PFSK-1 (cell line): ENCODE measurements around the gene IL18R1.

Experiments used
- FOXP2 ChIP-seq: optimal IDR thresholded peaks from 2 replicates; pipeline ENCODE3; 2011; ENCODE audit warnings: borderline replicate concordance, control low read depth, inconsistent platforms; ENCODE audit not compliant: insufficient read depth; ENCODE audit errors: extremely low read length, extremely low read depth
- POLR2AphosphoS5 ChIP-seq: IDR thresholded peaks from 2 replicates; pipeline ENCODE4 v1.6.1; 2012; ENCODE audit warnings: low read depth, mild to moderate bottlenecking, control low read depth, low read length, moderate library complexity
- REST ChIP-seq, 2 experiments: IDR thresholded peaks; 2 replicates each; pipeline versions ENCODE4 v1.6.1 to v1.8.0; 2011 to 2012; ENCODE audit warnings: low read depth in 2 of 2, low read length in 2 of 2, control low read depth in 1 of 2, inconsistent platforms in 1 of 2, mild to moderate bottlenecking in 1 of 2, moderate library complexity in 1 of 2; ENCODE audit not compliant: insufficient read depth in 1 of 2
- SIN3A ChIP-seq: IDR thresholded peaks from 2 replicates; pipeline ENCODE4 v1.6.1; 2012; ENCODE audit warnings: mild to moderate bottlenecking, low read length, moderate library complexity, borderline replicate concordance; ENCODE audit not compliant: insufficient read depth
- TAF1 ChIP-seq: IDR thresholded peaks from 2 replicates; pipeline ENCODE4 v1.6.1; 2012; ENCODE audit warnings: low read length, control low read depth, borderline replicate concordance; ENCODE audit not compliant: insufficient read depth

IL18R1 gene

GRCh38 chr2:102423368-102423767, 67.8 kb downstream of the IL18R1 start:
- TF ChIP-seq POLR2AphosphoS5 (no peak), TAF1 (no peak), SIN3A (no peak), FOXP2 (no peak), REST (IDR thresholded peaks at IDR 0.05; ENCODE audit: insufficient read depth in 1 of 2, low read depth in 2 of 2, low read length in 2 of 2) (no peak)

DNA sequence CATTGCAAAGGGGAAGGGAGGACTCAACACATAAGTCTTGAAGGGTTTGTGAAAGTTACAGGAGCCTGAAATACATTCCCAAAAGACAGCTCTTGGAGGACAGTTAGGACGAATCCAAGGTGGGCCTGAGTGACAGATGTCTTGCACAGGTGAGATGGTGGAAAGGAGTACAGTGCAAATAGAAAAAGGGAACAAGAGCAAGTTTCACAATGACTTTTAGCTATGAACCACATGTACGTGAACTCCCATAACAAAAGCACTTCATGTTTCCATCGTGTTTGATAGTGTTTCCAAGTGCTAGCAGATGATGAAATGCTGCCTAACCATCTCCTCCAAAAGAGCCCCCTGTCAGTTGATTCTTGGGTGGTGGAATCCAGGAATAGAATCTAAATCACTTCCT, 69.2 kb downstream of the IL18R1 start:
- TF ChIP-seq POLR2AphosphoS5 (no peak), SIN3A (no peak), TAF1 (no peak), REST (IDR thresholded peaks at IDR 0.05; ENCODE audit: insufficient read depth in 1 of 2, low read depth in 2 of 2, low read length in 2 of 2) (no peak), FOXP2 (no peak)

GRCh38 chr2:102425441-102426132, 70.0 kb downstream of the IL18R1 start:
- TF ChIP-seq SIN3A = no peak
- TF ChIP-seq TAF1 = no peak
- TF ChIP-seq REST (IDR thresholded peaks at IDR 0.05; ENCODE audit: insufficient read depth in 1 of 2, low read depth in 2 of 2, low read length in 2 of 2) = no peak

- TF ChIP-seq TAF1 (no peak), REST (IDR thresholded peaks at IDR 0.05; ENCODE audit: insufficient read depth in 1 of 2, low read depth in 2 of 2, low read length in 2 of 2) (no peak), SIN3A (no peak), POLR2AphosphoS5 (no peak), FOXP2 (no peak)
Measured at GRCh38 chr2:102427249-102427648, 71.7 kb downstream of the IL18R1 start.

GRCh38 chr2:102428573-102428972, 73.0 kb downstream of the IL18R1 start:
- no peak for TF ChIP-seq TAF1
- no peak for TF ChIP-seq FOXP2
- no peak for TF ChIP-seq REST (IDR thresholded peaks at IDR 0.05; ENCODE audit: insufficient read depth in 1 of 2, low read depth in 2 of 2, low read length in 2 of 2)
- no peak for TF ChIP-seq SIN3A
